GM19438 (cell line): ENCODE measurements around the gene ARHGAP26.
A peak's percentile ranks its signal among the peaks of the same experiment; 100 is the strongest.

Source experiments
- ATAC-seq: cut with Tn5 transposase; IDR thresholded peaks from one replicate; pipeline ENCODE4 v1.9.1; 2021; ENCODE audit warnings: low read depth; ENCODE audit not compliant: unreplicated experiment

ARHGAP26 gene

DNA sequence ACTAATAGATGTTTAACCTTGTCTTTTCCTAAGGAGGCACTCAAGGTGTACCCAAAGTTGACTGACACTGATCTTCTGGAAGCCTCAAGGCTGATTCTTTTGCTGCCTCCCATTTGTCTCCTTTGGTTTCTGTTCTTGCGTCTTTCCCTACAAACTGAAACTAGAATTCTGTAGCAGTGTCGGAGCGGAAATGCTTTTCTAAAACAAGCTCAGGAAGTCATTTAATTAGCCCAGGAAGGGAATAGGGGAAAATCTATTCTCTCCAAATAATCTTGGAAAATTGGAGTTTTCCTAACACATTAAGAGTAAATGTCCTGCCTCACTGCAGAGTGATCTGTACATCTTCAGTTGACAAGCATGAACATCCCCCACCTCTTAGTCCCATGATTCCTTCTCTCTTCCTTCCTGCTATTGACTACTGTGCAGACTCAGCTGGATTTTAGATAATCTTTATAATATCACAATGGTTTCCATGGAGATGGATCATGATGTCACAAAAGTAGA is 450.6 kb downstream of the ARHGAP26 start:
- ATAC-seq = no peak

DNA sequence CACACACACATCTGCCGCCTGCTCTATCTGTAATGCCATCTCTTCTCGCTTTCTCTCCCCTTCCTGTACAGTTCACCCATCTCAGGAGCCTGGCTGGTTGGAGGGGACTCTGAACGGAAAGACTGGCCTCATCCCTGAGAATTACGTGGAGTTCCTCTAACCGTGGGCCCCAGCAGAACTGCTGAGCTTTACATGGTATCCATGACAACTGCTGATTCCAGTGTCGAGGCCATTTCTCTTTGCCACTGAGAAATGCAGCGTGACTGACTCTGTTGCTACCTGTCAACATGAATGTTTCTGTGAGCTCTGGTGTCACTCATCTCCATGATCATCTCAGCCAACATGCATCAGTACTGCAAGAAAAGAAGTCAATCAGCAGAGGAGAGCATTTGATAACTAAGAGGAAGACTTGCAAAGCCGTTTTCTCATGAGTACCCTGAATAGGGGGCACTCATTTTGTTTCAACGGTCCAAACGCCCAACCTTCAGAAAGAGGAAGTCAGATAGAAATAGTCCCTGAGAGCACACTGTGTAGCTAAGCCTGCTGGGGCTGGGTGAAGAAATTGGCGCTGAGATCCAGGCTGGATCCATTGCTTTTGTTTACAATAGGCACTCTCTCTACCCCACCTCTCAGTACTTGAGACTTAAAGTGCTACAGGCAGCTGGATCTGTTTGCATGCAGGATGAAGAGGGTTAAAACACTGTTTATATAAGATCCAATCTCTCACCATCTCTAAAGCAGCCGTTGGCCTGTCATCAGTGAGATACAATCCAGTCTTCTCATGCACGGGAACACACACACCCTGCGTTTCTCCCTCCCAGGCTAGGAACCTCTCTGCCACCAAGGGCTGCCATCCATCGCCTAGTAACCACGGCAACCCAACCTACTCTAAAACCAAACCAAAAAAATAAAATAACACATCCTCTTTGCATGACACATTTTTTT is 452.4 kb downstream of the ARHGAP26 start:
- ATAC-seq = peak; percentile 67

DNA sequence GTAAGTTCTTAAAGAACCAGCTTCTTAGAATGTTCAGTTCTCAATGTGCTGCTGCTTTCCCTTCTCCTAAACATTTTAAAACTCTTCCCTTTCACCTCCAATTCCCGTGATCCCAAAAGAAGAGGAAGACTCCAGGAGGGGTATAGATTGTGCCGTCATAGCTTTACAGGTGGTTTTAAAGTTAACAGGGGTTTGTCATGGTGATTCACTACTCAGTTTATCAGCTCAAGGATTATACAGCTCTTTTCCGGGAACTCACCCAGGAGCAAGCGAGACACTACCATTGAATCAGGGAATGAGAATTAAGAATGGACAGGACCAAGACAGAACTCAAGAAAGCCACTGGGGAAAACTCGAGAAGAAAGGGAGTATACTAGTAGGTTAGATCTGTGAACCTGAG is 454.5 kb downstream of the ARHGAP26 start:
- no peak for ATAC-seq

DNA sequence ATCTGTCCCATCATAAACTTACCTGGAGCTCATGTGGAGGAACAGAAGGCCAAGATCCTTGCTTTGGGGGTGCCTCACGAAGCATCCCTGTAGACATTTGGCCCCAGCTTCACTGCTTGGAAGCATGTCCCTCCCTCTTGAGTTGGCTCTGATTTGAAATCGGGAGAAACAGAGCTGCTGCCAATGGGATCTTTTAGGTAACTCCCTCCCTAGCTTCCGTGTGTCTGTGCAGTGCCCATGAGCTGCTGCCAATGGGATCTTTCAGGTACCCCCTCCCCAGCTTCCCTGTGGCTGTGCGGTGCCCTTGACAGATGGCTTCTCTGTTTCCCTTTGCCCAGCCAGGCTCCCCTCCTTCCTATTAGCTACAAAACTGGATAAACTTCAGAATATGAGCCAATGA is 455.3 kb downstream of the ARHGAP26 start:
- no peak for ATAC-seq

DNA sequence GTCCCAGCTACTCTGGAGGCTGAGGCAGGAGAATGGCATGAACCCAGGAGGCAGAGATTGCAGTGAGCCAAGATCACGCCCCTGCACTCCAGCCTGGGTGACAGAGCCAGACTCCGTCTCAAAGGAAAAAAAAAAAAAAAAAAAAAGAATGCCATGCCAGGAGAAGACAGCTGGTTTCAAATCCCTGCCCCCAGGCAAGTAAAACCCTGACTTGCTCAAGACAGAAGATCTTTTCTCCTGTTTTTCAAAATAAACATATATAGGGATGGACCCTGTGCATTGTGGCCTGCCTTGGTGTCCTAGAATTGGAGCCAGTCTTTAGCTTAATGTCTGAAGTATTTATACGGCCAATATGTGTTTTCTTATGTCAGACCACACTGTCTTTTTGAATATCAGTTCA is 456.2 kb downstream of the ARHGAP26 start:
- no peak for ATAC-seq

DNA sequence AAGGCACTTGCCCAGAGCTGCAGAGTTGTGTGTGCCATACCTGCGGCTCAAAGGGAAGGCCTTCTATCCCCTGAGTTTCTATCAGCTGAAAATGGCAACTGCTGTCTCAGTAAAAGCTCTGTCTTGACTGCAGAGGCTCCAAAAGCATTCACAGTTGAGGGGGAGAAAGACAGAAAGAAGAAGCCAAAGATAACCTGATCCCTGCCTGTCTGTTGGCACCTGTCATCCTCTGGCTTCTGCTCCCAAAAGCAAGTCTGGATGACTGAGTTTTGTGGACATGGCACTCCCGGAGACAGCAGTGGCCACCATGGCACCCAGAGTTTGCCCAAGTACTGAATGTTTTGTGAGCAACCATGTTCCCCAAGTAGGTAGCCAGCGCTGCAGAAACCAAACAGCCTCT is 456.7 kb downstream of the ARHGAP26 start:
- ATAC-seq = no peak

DNA sequence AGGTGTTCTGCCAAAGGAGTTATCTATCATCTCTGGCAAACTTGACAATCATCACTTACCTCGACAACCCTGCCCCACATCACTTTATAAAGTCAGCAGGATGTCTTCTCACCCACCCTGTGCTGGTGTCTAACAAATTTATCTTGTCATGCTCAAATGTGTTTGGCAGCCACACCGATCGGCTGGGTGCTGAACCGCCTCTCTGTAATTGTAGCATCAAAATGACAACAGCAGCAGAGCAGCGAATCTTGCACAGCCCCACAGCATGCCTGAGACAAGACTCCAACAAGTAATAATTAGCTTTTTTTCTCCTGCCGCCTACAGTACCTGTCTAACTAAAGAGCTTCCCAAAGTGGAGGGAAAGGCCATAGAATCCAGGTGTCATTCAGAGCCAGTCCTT is 457.1 kb downstream of the ARHGAP26 start:
- ATAC-seq = no peak

DNA sequence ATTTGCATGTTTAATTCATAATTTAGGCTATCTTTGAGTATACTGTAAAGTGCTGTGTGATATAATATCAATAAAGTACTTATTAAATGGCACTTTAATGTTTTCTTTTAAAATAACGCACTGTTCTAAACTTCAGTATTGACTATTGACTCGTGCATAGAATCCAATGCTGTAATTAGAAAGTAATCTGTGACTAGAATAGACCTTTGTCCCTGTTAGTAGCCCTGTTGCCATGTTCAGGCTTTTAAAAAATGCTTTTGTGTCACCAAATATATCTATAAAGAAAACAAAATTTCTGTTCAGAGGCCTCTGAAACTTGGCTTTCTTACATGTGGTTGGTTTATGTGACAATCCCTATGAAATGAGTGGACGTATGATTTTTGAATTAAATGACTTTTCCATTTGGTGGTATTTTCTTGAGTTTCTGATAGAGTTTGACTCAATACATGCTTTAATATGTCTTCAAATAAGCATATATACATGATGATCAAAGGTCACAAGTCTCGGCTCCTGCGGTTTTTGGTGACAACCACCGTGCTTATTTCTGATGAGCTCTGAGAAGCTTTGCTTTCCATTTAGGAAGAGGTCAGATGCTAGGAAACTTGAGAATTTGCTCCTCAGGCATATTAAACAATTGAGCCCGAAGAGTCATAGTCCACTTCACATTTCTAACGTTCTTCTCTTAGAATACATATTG is 458.6 kb downstream of the ARHGAP26 start:
- ATAC-seq = no peak

DNA sequence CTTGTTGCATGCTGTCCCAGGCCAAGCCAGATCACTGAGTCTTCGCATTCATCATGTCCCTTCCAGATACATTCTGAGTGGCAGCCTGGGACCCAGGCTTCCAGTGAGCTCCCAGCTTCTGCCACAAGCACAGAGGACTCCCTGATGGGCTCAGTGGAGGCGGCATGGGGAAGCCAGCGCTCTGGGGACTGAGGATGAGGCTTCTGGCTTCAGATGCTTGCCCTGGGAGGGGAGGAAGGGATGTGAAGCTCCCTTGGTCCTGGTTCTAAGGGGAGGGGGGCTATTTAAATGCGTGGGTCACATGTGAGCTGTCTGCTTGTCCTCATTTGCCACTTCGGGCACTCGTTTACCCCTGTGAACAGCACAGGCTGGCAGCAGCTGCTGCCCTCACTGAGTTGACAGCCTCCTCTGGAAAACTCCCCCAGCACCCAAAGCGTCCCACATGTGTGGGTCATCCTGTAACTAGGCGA is 459.3 kb downstream of the ARHGAP26 start:
- peak; percentile 27 for ATAC-seq

DNA sequence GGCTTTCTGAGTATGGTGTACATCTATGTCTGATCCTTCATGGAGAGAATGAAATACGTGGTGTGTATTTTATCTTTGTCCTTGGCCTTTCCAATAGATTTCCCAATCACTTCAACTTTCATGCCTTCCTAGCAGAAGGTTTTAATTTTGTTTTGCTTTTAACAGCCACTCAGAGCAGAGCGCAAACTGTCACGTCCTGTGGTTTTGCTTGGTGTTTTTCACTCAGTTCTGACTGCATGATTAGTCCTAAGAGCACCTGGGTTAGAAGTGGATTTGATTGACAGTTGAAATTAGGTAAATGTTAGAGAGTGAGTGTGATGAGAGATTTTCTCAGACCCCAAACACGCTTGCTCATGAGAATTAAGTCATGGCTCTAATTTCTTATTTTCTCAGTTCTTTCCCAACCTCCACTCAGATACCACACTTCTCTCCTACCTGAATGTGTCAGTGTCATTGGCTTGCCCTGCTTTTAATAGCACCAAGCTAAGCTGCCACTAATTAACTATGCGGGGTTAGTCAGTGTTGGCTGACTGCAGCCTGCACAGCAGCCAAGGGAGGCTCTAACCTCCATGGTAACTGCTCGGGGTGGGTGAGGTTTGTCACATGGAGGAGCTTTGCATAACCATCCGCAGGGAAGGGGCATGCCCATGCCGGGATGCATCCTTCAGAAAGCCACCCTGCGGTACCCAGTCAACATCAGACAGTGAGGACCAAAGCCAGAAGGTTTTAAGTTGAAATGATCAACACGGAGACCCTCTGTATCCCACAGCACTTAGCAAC is 459.9 kb downstream of the ARHGAP26 start:
- peak; percentile 80 for ATAC-seq

DNA sequence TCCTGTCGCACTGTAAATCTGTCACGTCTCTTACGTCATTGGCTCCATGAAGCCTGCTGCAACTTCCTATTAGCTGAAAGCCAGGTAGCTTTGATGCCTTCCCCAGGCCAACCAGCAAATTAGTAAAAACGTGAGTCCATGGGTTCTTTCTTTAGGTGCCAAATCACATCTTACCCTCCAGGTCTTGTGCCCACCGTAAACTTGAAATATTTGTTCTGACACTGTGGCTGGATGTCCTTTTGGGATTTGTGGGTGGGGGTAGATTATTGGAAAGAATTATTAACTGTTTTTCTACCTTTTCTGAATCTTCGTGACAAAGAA is 460.5 kb downstream of the ARHGAP26 start:
- peak; percentile 0 for ATAC-seq

DNA sequence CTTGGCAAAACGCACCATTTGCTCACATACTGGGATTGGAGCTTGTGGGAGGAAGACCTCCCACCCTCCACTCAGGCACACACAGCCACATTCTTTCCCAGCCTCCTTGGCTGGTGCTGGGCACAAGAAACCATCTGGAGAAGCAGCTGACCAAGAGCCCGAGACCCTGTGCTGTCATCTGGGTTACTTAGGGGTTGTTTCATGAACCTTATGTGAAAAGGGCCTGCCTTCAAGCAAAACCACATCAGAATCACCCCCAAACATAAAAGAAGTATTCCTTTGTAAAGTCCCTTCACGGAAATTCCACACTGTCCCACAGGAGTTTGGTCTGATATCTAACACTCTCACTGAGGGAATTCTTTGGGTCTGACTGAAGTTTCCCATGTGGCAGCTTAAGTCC is 461.2 kb downstream of the ARHGAP26 start:
- ATAC-seq = no peak

DNA sequence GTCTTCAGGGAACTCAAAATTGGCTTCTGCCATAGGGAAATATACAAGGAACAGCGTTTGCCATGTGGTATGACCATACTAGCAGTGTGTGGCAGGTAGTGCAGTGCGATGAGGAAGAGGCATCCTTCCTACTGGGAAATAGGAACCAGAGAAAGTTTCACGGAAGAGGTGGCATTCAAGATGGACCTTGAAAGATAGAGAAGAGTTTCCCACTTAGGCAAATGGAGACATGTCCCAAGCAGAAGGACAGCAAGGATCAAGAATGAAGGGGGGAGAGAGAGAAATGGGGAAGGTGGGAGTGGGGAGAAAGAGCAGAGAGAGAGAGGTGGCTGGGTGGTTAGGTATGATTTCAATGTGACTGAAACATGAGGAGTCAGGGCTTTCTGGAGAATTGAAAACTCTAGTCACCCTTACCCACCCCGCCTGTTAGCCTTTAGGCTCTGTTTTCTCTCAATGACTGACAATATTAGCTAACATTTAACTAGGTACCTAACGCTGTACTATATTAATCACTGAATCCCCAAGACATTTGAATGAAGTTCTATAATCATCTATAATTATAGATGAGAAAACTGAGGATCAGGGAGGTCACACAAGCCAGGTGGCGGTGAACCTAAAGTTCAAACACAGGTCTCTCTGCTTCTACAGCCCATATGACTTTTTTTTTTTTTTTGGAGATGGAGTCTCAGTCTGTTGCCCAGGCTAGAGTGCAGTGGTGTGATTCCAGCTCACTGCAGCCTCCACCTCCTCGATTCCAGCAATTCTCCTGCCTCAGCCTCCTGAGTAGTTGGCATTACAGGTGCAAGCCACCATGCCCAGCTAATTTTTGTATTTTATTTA is 462.0 kb downstream of the ARHGAP26 start:
- ATAC-seq = peak; percentile 53

DNA sequence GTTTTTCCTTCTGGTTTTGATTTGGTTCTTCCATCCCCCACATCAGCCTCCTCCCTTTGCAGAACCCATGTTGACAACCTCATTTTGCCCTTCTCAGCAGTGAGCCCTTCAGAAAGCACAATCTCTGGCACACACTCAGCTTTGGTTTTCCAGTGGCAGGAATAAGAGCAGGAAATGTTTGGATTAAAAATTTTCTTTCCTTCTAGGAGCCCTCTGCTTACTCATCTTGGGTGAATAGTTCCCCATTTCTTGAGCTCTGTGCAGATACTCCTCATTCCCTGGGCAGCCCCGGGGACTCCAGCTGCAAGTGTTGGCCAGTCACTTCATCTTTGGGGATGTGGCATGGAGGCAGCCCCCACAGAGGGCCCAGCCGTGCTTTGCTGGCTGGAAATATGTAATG is 462.9 kb downstream of the ARHGAP26 start:
- ATAC-seq = no peak

DNA sequence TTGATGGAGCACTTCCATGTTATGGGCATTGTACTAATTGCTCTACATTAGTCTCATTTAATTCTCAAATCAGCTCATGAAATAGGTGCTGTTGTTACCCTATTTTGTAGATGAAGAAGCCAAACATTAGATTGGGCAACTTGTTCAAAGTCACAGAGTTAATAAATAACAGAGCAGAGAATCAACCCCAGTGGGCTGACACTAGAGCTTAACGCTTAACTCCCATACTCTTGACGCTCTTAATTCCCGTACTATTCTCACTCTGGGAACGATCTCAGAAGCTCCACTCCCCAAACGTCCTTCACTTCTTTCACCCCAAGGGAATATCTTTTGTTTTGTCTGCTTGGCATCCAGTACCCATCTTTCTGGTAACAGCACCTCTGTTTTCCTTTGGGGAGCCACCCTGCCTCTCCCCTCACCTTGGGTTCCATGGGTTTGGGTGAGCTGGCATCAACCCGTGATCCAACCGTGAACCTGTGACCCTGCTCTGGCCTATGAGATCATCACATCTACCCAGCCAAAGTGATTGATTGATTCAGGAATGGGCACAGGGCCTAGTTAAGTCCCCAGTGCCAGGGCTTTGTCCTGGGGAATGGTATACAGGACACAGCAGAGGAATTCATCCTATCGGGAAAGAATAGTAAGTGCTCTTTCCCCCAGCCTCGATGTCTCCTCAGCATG is 464.1 kb downstream of the ARHGAP26 start:
- ATAC-seq = no peak

DNA sequence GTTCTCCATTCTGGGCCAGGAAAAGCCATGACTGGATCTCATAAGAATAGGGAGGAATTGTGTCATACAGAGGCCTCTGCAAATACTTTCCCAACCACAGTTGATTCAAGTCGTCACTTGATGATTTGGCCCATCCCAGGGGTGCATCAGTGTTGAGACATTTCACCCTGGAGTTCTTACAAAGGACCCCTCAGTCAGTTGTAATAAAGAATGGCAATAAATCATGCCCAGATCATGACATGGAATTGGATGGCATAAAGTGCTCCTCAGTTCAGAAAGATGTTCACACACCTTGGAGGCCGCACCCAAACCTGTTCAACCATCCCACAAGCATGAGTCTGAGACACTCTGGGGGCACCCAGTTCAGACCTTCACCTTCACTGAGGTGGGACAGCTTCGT is 465.2 kb downstream of the ARHGAP26 start:
- no peak for ATAC-seq

DNA sequence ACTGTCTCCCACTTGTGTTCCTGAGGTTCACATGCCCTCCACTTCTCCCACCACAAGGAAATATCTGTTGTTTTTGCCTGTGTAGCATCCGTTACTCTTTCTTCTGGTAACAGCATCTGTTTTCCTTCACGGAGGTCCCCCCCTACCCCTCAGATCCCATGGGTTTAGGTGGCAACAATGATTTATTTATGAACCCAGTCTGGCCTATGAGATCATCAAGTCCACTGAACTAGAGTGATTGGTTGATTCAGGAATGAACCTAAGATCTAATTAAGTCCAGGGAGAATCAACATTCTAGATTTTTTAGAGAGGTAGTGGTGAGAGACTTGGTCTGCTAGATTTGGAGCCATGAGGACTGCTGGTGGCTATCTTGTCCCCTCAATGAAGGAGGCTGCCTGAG is 466.5 kb downstream of the ARHGAP26 start:
- no peak for ATAC-seq

DNA sequence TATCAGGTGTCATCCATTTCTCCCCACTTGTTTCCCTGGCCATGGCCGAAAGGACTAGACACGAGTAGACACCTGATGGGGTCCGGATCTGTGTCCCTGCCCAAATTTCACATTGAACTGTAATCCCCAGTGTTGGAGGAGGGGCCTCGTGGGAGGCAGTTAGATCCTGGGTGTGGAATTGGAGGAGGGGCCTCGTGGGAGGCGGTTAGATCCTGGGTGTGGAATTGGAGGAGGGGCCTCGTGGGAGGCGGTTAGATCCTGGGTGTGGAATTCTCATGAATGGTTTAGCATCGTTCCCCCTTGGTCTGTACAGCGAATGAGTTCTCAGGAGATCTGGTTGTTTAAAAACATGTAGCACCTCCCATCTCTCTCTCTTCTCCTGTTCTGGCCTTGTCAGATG is 467.5 kb downstream of the ARHGAP26 start:
- no peak for ATAC-seq

DNA sequence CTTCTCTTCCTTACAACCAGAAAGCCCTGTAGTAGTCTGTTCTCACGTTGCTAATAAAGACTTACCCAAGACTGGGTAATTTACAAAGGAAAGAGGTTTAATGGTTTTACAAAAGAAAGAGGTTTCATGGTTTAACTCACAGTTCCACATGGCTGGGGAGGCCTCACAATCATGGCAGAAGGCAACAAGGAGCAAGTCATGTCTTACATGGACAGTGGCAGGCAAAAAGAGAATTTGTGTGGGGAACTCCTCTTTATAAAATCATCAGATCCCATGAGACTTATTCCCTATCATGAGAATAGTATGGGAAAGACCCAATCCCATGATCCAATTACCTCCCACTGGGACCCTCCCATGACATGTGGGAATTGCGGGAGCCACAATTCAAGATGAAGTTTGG is 468.4 kb downstream of the ARHGAP26 start:
- ATAC-seq = no peak
